Measurements from ENCODE around the gene RNF141. TPM values are rescaled to one million over a fixed set of nuclear protein-coding genes. Genes with fewer than 3 reads are reported as not detected.
A peak's percentile ranks its signal among the peaks of the same experiment; 100 is the strongest.

The RNF141 gene
- total and polyA plus RNA-seq, 5 donors from 2014 or later = 7.8 to 22.5 (median 17.8) TPM

DNA sequence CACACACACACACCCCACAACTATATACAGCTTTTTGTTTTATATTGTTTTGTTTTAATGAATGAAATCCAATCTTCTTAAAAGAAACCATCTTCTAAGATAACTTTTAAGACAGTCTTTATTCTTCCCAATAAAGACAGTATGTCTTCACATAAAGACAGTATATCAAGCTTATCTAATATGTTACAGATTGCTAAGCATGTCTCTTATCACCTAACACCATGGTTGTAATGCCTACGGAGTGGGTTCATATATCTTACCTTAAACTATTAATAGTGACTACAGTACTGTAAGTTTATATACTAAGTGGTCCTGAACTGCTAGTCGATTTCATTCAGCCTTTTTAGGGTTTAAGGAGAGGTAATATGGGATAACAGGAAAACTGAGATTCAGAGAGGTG lies 8.5 kb downstream of the RNF141 start:
- Mint-ChIP-seq H3K4me3 (no peak overlapping the region), H3K36me3 (peaks cover 25% of the 10 kb centered on the region), H3K27ac (no peak overlapping the region), H3K9me3 (peaks cover 0 to 2% (median 0%) of the 10 kb centered on the region in 7 donors), H3K27me3 (no peaks in the 10 kb centered on the region), H3K4me1 (peaks cover 0 to 15% (median 11%) of the 10 kb centered on the region in 4 donors)
- DNase-seq = no peak
- Histone ChIP-seq H3K4me1 (ENCODE audit: control insufficient read depth, insufficient read depth, low read length, poor library complexity, severe bottlenecking) (no peaks in the 10 kb centered on the region), H3K27ac (ENCODE audit: insufficient read depth, low read length, poor library complexity, severe bottlenecking) (no peak overlapping the region), H3K9me3 (ENCODE audit: control insufficient read depth in 2 of 2, low read length in 2 of 2) (no peaks in the 10 kb centered on the region), H3K27me3 (ENCODE audit: control insufficient read depth, insufficient read depth, low read length) (no peaks in the 10 kb centered on the region), H3K36me3 (ENCODE audit: control insufficient read depth, insufficient read depth, low read length) (peaks cover 42% of the 10 kb centered on the region), H3K4me3 (ENCODE audit: low read depth, low read length) (no peak overlapping the region)
- ATAC-seq (ENCODE audit: low read depth in 2 of 2) = no peak

DNA sequence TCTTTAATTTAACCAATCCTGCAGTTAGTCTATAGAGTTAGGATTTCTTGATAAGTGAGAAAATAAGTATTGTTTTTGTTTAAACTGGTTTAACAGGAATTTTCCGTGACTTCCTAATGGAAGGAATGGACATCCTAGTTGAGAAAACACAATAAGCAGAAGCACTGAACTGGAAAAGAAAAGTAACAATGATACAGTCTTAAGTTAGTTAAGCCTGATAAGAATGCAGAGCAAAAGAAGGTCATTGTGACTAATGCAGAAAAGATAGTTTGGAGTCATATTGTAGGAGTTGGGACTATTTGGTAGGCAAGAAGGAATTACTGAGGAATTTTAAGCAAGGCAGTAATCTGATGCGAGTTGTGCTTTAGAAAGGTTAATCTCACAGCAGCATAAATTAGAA lies 11.7 kb downstream of the RNF141 start:
- H3K4me3 Mint-ChIP-seq = no peak overlapping the region
- no peaks in the 10 kb centered on the region for H3K9me3 Mint-ChIP-seq
- H3K4me3 ChIP-seq (ENCODE audit: low read depth, low read length) = no peak overlapping the region
- peaks cover 56% of the 10 kb centered on the region for H3K36me3 ChIP-seq (ENCODE audit: control insufficient read depth, insufficient read depth, low read length)
- no peak for ATAC-seq (ENCODE audit: low read depth in 2 of 2)
- H3K27ac Mint-ChIP-seq = no peak overlapping the region
- peaks cover 38% of the 10 kb centered on the region for H3K36me3 Mint-ChIP-seq
- no peak for DNase-seq
- no peaks in the 10 kb centered on the region for H3K27me3 Mint-ChIP-seq
- H3K9me3 ChIP-seq (ENCODE audit: control insufficient read depth in 2 of 2, low read length in 2 of 2) = no peaks in the 10 kb centered on the region
- H3K27me3 ChIP-seq (ENCODE audit: control insufficient read depth, insufficient read depth, low read length) = no peaks in the 10 kb centered on the region
- H3K27ac ChIP-seq (ENCODE audit: insufficient read depth, low read length, poor library complexity, severe bottlenecking) = no peak overlapping the region
- H3K4me1 Mint-ChIP-seq = peaks cover 4 to 14% (median 10%) of the 10 kb centered on the region in 4 donors
- no peaks in the 10 kb centered on the region for H3K4me1 ChIP-seq (ENCODE audit: control insufficient read depth, insufficient read depth, low read length, poor library complexity, severe bottlenecking)

DNA sequence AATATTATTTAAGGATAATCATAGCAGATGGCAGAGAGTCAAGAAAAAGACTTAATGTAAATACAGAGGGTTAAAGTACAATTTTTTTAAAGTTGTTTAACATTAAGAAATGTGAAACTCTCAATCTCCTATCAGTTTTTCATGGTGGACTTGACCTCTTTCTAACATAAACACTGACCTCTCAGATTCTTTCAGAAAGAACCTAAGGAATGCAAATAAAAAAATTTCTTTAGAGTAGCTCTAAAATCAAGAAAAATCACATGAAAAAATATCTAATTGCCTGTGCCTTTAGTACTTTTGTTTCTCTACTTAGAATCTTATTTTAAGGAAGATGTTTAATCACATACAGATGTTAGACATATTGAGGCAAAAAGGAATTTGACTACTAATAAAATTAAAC lies 12.9 kb downstream of the RNF141 start:
- H3K27ac Mint-ChIP-seq = peak overlapping the region in 1 of 3 donors; percentile 38
- ATAC-seq (ENCODE audit: low read depth in 2 of 2) = no peak

DNA sequence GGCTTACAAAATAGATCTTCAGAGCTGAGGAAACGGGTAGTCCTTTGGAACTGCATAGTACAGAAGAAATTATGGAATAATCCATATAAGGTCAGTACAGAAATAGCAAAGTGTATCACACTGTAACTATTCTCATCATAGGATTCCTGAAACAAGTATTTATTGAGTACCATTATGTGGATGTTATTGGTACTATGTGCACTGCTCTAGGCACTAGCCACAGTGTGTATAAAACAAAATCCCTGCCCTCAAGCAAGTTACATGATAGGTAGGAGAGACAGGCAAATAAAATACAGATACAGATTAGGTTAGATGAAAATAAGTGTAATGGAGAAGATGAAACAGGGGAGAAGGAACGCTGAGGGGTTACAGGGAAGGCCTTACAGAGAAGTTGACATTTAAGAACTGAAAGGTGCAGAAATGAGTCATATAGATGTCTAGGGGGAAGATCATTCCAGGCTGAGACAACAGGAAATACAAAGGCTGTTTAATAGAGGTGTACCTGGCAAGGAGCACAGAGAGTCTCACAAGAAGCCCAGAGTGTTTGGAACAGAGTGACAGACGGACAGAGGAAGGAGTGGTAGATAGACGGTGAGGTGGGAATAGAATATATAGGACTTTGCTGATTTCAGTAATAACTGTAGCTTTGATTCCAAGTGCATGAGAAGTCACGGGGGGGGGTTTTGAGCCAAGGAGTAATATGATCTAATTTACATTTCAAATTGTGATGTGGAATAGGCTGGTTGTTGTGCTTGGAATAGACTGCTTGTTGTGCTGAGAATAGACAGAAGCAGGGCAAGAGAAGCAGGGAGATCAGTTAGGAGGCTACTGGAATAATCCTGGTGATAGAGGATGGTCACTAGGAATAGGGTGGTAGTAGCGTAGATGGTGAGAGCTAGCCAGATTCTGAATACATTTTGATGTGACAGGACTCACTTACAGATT lies 13.7 kb downstream of the RNF141 start:
- no peak overlapping the region for H3K4me3 ChIP-seq (ENCODE audit: low read depth, low read length)
- no peaks in the 10 kb centered on the region for H3K4me1 ChIP-seq (ENCODE audit: control insufficient read depth, insufficient read depth, low read length, poor library complexity, severe bottlenecking)
- H3K9me3 ChIP-seq (ENCODE audit: control insufficient read depth in 2 of 2, low read length in 2 of 2) = no peaks in the 10 kb centered on the region
- peaks cover 3 to 14% (median 8%) of the 10 kb centered on the region in 4 donors for H3K4me1 Mint-ChIP-seq
- H3K9me3 Mint-ChIP-seq = no peaks in the 10 kb centered on the region
- H3K36me3 ChIP-seq (ENCODE audit: control insufficient read depth, insufficient read depth, low read length) = peaks cover 58% of the 10 kb centered on the region
- H3K4me3 Mint-ChIP-seq = no peak overlapping the region
- peak in 1 of 3 donors; percentile 35 for DNase-seq
- H3K27ac ChIP-seq (ENCODE audit: insufficient read depth, low read length, poor library complexity, severe bottlenecking) = no peak overlapping the region
- H3K27me3 Mint-ChIP-seq = no peaks in the 10 kb centered on the region
- peak; percentile 65 to 68 for ATAC-seq (ENCODE audit: low read depth in 2 of 2)
- H3K27ac Mint-ChIP-seq = peak overlapping the region; percentile 13 to 40 (median 31)
- no peaks in the 10 kb centered on the region for H3K27me3 ChIP-seq (ENCODE audit: control insufficient read depth, insufficient read depth, low read length)
- H3K36me3 Mint-ChIP-seq = peaks cover 32% of the 10 kb centered on the region

More for the DNA sequence above, 12.9 kb downstream of the RNF141 start:
- no peaks in the 10 kb centered on the region for H3K27me3 Mint-ChIP-seq
- no peaks in the 10 kb centered on the region for H3K27me3 ChIP-seq (ENCODE audit: control insufficient read depth, insufficient read depth, low read length)
- no peak for DNase-seq
- no peaks in the 10 kb centered on the region for H3K9me3 Mint-ChIP-seq
- peaks cover 7 to 14% (median 9%) of the 10 kb centered on the region in 4 donors for H3K4me1 Mint-ChIP-seq
- no peak overlapping the region for H3K4me3 Mint-ChIP-seq
- no peaks in the 10 kb centered on the region for H3K9me3 ChIP-seq (ENCODE audit: control insufficient read depth in 2 of 2, low read length in 2 of 2)
- no peak overlapping the region for H3K27ac ChIP-seq (ENCODE audit: insufficient read depth, low read length, poor library complexity, severe bottlenecking)
- no peak overlapping the region for H3K4me3 ChIP-seq (ENCODE audit: low read depth, low read length)
- peaks cover 55% of the 10 kb centered on the region for H3K36me3 ChIP-seq (ENCODE audit: control insufficient read depth, insufficient read depth, low read length)
- H3K4me1 ChIP-seq (ENCODE audit: control insufficient read depth, insufficient read depth, low read length, poor library complexity, severe bottlenecking) = no peaks in the 10 kb centered on the region
- H3K36me3 Mint-ChIP-seq = peaks cover 35% of the 10 kb centered on the region

DNA sequence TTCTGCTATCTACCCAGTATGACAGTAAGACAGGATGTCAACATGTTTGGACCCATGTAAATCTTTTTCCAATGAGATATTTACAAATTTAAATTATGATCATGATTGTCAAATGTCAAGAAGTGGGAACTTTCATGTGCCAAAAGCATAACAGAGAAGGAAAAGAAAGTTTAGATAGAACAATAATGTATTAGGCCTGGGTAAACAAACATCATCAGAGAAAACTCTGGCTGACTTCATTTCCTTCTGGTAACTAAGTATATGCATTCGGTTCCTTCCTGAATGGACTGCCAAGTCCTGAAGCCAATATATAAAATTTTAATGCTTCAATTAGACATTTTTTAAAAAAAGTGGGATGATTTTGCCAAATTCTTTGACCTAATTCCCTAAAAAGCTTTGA lies 16.5 kb downstream of the RNF141 start:
- Histone ChIP-seq H3K27ac (ENCODE audit: insufficient read depth, low read length, poor library complexity, severe bottlenecking) (no peak overlapping the region), H3K4me3 (ENCODE audit: low read depth, low read length) (no peak overlapping the region)

DNA sequence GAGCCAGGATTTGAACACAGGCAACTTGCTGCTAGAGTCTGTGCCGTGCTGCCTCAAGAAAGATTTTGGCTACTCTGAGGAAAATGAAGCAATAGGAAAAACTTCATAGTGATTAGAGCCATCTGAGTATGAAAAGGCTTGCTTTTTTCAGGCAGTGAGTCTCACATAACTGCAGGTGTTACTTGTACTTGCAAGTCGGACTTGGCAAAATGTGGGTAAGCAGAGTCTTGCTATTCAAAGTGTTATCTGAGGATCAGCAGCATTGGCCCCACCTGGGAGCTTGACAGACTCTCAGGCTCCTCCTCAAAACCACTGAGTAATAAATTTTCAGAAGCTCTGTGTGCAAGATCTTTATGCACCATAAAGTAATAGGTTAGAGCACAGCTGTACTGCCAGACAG lies 18.1 kb downstream of the RNF141 start:
- Mint-ChIP-seq H3K4me1 (peaks cover under 1 to 14% (median 8%) of the 10 kb centered on the region in 4 donors), H3K4me3 (no peak overlapping the region), H3K36me3 (peaks cover 32% of the 10 kb centered on the region), H3K9me3 (no peaks in the 10 kb centered on the region), H3K27me3 (no peaks in the 10 kb centered on the region), H3K27ac (no peak overlapping the region)
- no peaks in the 10 kb centered on the region for H3K9me3 ChIP-seq (ENCODE audit: control insufficient read depth in 2 of 2, low read length in 2 of 2)
- no peak overlapping the region for H3K4me3 ChIP-seq (ENCODE audit: low read depth, low read length)
- no peak overlapping the region for H3K27ac ChIP-seq (ENCODE audit: insufficient read depth, low read length, poor library complexity, severe bottlenecking)
- DNase-seq (peak in 1 of 3 donors; percentile 28), ATAC-seq (ENCODE audit: low read depth in 2 of 2) (no peak)
- H3K36me3 ChIP-seq (ENCODE audit: control insufficient read depth, insufficient read depth, low read length) = peaks cover 55% of the 10 kb centered on the region
- no peaks in the 10 kb centered on the region for H3K4me1 ChIP-seq (ENCODE audit: control insufficient read depth, insufficient read depth, low read length, poor library complexity, severe bottlenecking)
- no peaks in the 10 kb centered on the region for H3K27me3 ChIP-seq (ENCODE audit: control insufficient read depth, insufficient read depth, low read length)

More for the DNA sequence above, 16.5 kb downstream of the RNF141 start:
- no peaks in the 10 kb centered on the region for H3K27me3 Mint-ChIP-seq
- Histone ChIP-seq H3K9me3 (ENCODE audit: control insufficient read depth in 2 of 2, low read length in 2 of 2) (no peaks in the 10 kb centered on the region), H3K27me3 (ENCODE audit: control insufficient read depth, insufficient read depth, low read length) (no peaks in the 10 kb centered on the region), H3K4me1 (ENCODE audit: control insufficient read depth, insufficient read depth, low read length, poor library complexity, severe bottlenecking) (no peaks in the 10 kb centered on the region), H3K36me3 (ENCODE audit: control insufficient read depth, insufficient read depth, low read length) (peaks cover 64% of the 10 kb centered on the region)
- H3K27ac Mint-ChIP-seq = no peak overlapping the region
- no peaks in the 10 kb centered on the region for H3K9me3 Mint-ChIP-seq
- no peak overlapping the region for H3K4me3 Mint-ChIP-seq
- ATAC-seq (ENCODE audit: low read depth in 2 of 2) (no peak), DNase-seq (no peak)
- H3K4me1 Mint-ChIP-seq = peaks cover 3 to 14% (median 7%) of the 10 kb centered on the region in 4 donors
- H3K36me3 Mint-ChIP-seq = peaks cover 35% of the 10 kb centered on the region

DNA sequence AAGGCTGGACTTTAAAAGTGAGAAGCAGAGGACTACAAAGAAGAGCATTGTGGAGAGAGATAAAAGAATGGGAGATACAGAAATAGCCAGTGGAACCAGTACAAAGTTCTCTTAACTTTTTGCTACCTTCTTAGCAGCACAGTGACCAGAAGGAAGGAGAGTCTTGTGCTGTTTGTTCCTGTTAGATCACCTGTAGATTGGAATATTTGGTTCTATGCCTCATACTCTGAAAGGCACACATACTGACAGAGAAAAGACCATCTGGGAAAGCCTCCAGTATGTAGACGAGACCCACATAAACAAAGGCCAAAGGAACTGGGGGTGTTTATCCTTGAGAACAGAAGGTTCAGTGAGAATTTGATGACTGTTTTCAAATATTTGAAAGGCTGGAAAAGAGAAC lies 18.7 kb downstream of the RNF141 start:
- H3K36me3 Mint-ChIP-seq = peaks cover 28% of the 10 kb centered on the region
- H3K27ac ChIP-seq (ENCODE audit: insufficient read depth, low read length, poor library complexity, severe bottlenecking) = no peak overlapping the region
- no peak for DNase-seq

More for the DNA sequence above, 18.7 kb downstream of the RNF141 start:
- H3K4me3 ChIP-seq (ENCODE audit: low read depth, low read length) = no peak overlapping the region
- no peaks in the 10 kb centered on the region for H3K27me3 Mint-ChIP-seq
- peaks cover 3 to 10% (median 8%) of the 10 kb centered on the region in 4 donors for H3K4me1 Mint-ChIP-seq
- ATAC-seq (ENCODE audit: low read depth in 2 of 2) = no peak
- peak overlapping the region in 1 of 3 donors; percentile 8 for H3K27ac Mint-ChIP-seq
- peaks cover 53% of the 10 kb centered on the region for H3K36me3 ChIP-seq (ENCODE audit: control insufficient read depth, insufficient read depth, low read length)
- H3K4me1 ChIP-seq (ENCODE audit: control insufficient read depth, insufficient read depth, low read length, poor library complexity, severe bottlenecking) = no peaks in the 10 kb centered on the region
- no peak overlapping the region for H3K4me3 Mint-ChIP-seq
- no peaks in the 10 kb centered on the region for H3K9me3 Mint-ChIP-seq
- no peaks in the 10 kb centered on the region for H3K27me3 ChIP-seq (ENCODE audit: control insufficient read depth, insufficient read depth, low read length)
- H3K9me3 ChIP-seq (ENCODE audit: control insufficient read depth in 2 of 2, low read length in 2 of 2) = no peaks in the 10 kb centered on the region
